Esophagus squamous epithelium (tissue), 4 donors: Measurements from ENCODE around the gene IDUA.

Experiments used
- POLR2A ChIP-seq, 4 donors: fragments of 450-650 bp; IDR thresholded peaks; one replicate each; pipeline ENCODE4 v1.6.1; 2017; ENCODE audit warnings: antibody characterized with exemption in 4 of 4, mild to moderate bottlenecking in 4 of 4, moderate library complexity in 3 of 4
- TF ChIP-seq, protein P1 (sequence below), 6 experiments: fragments of 450-650 bp in 4 of 6; fragments of 200-600 bp in 2 of 6; sonication (generic) in 2 of 6; IDR thresholded peaks; one replicate each; pipeline ENCODE4 v1.5.1; 2016 to 2019; ENCODE audit warnings: antibody characterized with exemption in 6 of 6, mild to moderate bottlenecking in 4 of 6, moderate library complexity in 4 of 6

DNA sequence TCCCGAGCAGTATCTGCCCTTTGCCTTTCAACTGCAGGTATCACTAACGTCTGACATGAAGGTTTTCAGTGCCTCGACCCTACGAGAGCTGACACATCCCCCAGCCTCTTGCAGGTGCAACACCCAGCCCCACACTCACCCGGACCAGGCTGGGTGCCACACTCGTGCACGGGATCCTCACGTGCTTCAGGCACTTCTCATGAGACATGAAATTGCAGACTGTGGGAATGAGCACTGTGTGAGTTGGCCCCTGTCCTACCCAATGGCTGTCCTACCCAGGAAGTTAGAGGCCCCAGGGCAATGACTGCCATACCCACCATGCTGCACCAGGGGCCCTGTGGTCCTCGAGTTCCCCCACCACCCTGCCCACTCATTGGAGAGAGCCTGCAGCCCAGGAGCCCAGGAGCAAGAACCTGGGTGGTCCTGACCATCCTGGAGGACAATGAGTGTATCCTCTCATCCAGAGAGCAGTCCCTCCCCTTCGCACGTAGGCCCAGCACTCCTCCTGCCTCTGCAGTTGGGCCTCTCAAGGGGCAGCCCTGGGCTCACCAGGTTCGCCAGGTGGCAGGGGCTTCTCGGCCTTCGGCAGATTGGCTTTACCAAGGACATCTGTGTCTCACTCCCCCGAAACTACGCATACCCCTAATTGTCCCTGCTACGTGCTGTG, 15.9 kb upstream of the IDUA start:
- TF ChIP-seq, protein P1, sequence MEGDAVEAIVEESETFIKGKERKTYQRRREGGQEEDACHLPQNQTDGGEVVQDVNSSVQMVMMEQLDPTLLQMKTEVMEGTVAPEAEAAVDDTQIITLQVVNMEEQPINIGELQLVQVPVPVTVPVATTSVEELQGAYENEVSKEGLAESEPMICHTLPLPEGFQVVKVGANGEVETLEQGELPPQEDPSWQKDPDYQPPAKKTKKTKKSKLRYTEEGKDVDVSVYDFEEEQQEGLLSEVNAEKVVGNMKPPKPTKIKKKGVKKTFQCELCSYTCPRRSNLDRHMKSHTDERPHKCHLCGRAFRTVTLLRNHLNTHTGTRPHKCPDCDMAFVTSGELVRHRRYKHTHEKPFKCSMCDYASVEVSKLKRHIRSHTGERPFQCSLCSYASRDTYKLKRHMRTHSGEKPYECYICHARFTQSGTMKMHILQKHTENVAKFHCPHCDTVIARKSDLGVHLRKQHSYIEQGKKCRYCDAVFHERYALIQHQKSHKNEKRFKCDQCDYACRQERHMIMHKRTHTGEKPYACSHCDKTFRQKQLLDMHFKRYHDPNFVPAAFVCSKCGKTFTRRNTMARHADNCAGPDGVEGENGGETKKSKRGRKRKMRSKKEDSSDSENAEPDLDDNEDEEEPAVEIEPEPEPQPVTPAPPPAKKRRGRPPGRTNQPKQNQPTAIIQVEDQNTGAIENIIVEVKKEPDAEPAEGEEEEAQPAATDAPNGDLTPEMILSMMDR (IDR thresholded peaks at IDR 0.05), result no peak
- TF ChIP-seq POLR2A (IDR thresholded peaks at IDR 0.05), result no peak
